CD4-positive, alpha-beta T cell (primary cell): ENCODE results near the gene PANK1. TPM values are rescaled to one million over a fixed set of nuclear protein-coding genes. Genes with fewer than 3 reads are reported as not detected.

Source experiments
- ATAC-seq: fragments of 200-7000 bp; cut with Tn5 transposase; one replicate; pipeline ENCODE4 v1.10.0; 2022; ENCODE audit warnings: mild to moderate bottlenecking; ENCODE audit not compliant: poor library complexity
- CTCF ChIA-PET: fragments of 350-600 bp; sonication (Branson Sonifier 250); formaldehyde crosslinking; loops from one replicate; lab custom pipeline; 2021; ENCODE audit warnings: antibody characterized with exemption, inconsistent platforms; lab: Charles Lee
- POLR2A ChIA-PET: fragments of 350-600 bp; sonication (Branson Sonifier 250); formaldehyde crosslinking; loops from one replicate; lab custom pipeline; 2021; ENCODE audit warnings: antibody characterized with exemption, inconsistent platforms; lab: Charles Lee
- DNase-seq, 14 experiments: peaks; one replicate each; pipeline ENCODE4 v3.0.0-alpha.2; 2013 to 2020; ENCODE audit warnings: mixed read lengths in 2 of 14
- H3K27ac ChIP-seq, 2 donors: one replicate each; pipeline versions ENCODE4 v1.5.1 to v1.7.0; 2013; ENCODE audit warnings: low read length in 2 of 2, low read depth in 1 of 2, mild to moderate bottlenecking in 1 of 2
- H3K27me3 ChIP-seq, 2 experiments: 1 replicate in 1 of 2; 2 replicates in 1 of 2; pipeline versions ENCODE4 v1.6.1 to v1.7.0; 2013; ENCODE audit warnings: low read length in 2 of 2, control low read depth in 1 of 2, mild to moderate bottlenecking in 1 of 2, moderate library complexity in 1 of 2; ENCODE audit not compliant: insufficient read depth in 2 of 2, control insufficient read depth in 1 of 2
- H3K36me3 ChIP-seq: one replicate; pipeline ENCODE4 v1.6.1; 2013; ENCODE audit warnings: low read length, control low read depth; ENCODE audit not compliant: insufficient read depth
- H3K4me1 ChIP-seq: one replicate; pipeline ENCODE4 v1.6.1; 2013; ENCODE audit warnings: low read length, control low read depth; ENCODE audit not compliant: insufficient read depth
- H3K4me3 ChIP-seq: one replicate; pipeline ENCODE4 v1.5.1; 2013; ENCODE audit warnings: mild to moderate bottlenecking, low read length, moderate library complexity
- H3K9me3 ChIP-seq, 2 experiments: 1 replicate in 1 of 2; 2 replicates in 1 of 2; pipeline versions ENCODE4 v1.6.1 to v1.7.0; 2013; ENCODE audit warnings: low read length in 2 of 2, mild to moderate bottlenecking in 2 of 2, control low read depth in 1 of 2, moderate library complexity in 1 of 2; ENCODE audit not compliant: control insufficient read depth in 1 of 2, insufficient read depth in 1 of 2
- H3K27ac Mint-ChIP-seq: one replicate; pipeline ENCODE4 v1.8.0; 2020; ENCODE audit warnings: mixed read lengths
- H3K27me3 Mint-ChIP-seq: one replicate; pipeline ENCODE4 v1.8.0; 2021; ENCODE audit warnings: mixed read lengths
- H3K36me3 Mint-ChIP-seq: one replicate; pipeline ENCODE4 v1.8.0; 2021; ENCODE audit warnings: low read depth, mixed read lengths
- H3K4me1 Mint-ChIP-seq: one replicate; pipeline ENCODE4 v1.8.0; 2021; ENCODE audit warnings: low read depth, mixed read lengths
- H3K4me3 Mint-ChIP-seq: one replicate; pipeline ENCODE4 v1.8.0; 2020; ENCODE audit warnings: mild to moderate bottlenecking, mixed read lengths
- H3K9me3 Mint-ChIP-seq: one replicate; pipeline ENCODE4 v1.8.0; 2020; ENCODE audit warnings: mixed read lengths
- CTCF ChIP-seq: fragments of 200-600 bp; IDR thresholded peaks from one replicate; pipeline ENCODE4 v1.8.0; 2022; ENCODE audit warnings: antibody characterized with exemption, mild to moderate bottlenecking
- intact Hi-C, 2 experiments: fragments of 100-400 bp; cut with DNase I in 1 of 2; cut with micrococcal nuclease in 1 of 2; formaldehyde crosslinking; loops; one replicate each; pipeline versions ENCODE4 v1.15.1 to v1.9.0; 2023 to 2025; cut with DNase I, micrococcal nuclease
- total RNA-seq, 174 experiments: library from RNA in 2 of 174; stranded (reverse) in 2 of 174; gene quantifications; one replicate each; pipeline ENCODE4 v1.2.3 and lab custom pipeline; 2021 to 2026

PANK1 gene
- total RNA-seq, 2 experiments from 2014 or later = 0.55 to 0.61 TPM

- Mint-ChIP-seq H3K4me3 (no peak overlapping the region), H3K36me3 (no peaks in the 10 kb centered on the region), H3K27ac (no peak overlapping the region), H3K4me1 (no peaks in the 10 kb centered on the region), H3K9me3 (no peaks in the 10 kb centered on the region), H3K27me3 (peaks cover 26% of the 10 kb centered on the region)
- no peak for DNase-seq
- intact Hi-C loops = no loop called here
- no peak overlapping the region for H3K27ac ChIP-seq
- no peaks in the 10 kb centered on the region for H3K4me1 ChIP-seq
- TF ChIP-seq CTCF = no peak
- ChIA-PET CTCF (no interaction called here), POLR2A (no interaction called here)
- peaks cover 0 to 8% of the 10 kb centered on the region in 2 experiments for H3K27me3 ChIP-seq
- H3K36me3 ChIP-seq = no peaks in the 10 kb centered on the region
- H3K4me3 ChIP-seq = no peak overlapping the region
- no peak for ATAC-seq
- no peaks in the 10 kb centered on the region for H3K9me3 ChIP-seq
Measured at GRCh38 chr10:89683883-89684282, 38.8 kb upstream of the PANK1 start.

GRCh38 chr10:89679986-89680385 is 34.9 kb upstream of the PANK1 start:
- H3K4me1 ChIP-seq = no peaks in the 10 kb centered on the region
- POLR2A ChIA-PET = no interaction called here
- H3K4me3 Mint-ChIP-seq = no peak overlapping the region
- H3K27me3 Mint-ChIP-seq = peaks cover 38% of the 10 kb centered on the region
- no peak for TF ChIP-seq CTCF
- no peak overlapping the region for H3K4me3 ChIP-seq
- intact Hi-C loops = no loop called here
- H3K9me3 ChIP-seq = no peaks in the 10 kb centered on the region
- ATAC-seq = no peak
- no peak overlapping the region for H3K27ac ChIP-seq
- no peaks in the 10 kb centered on the region for H3K36me3 ChIP-seq
- no peak for DNase-seq
- no peak overlapping the region for H3K27ac Mint-ChIP-seq
- no peaks in the 10 kb centered on the region for H3K4me1 Mint-ChIP-seq
- H3K9me3 Mint-ChIP-seq = no peaks in the 10 kb centered on the region
- no peaks in the 10 kb centered on the region for H3K36me3 Mint-ChIP-seq
- H3K27me3 ChIP-seq = peaks cover 0 to 8% of the 10 kb centered on the region in 2 experiments
- CTCF ChIA-PET = no interaction called here

- no peak overlapping the region for H3K4me3 ChIP-seq
- Mint-ChIP-seq H3K4me3 (no peak overlapping the region), H3K36me3 (no peaks in the 10 kb centered on the region), H3K27me3 (peaks cover 34% of the 10 kb centered on the region), H3K4me1 (no peaks in the 10 kb centered on the region), H3K27ac (no peak overlapping the region), H3K9me3 (no peaks in the 10 kb centered on the region)
- H3K27me3 ChIP-seq = peaks cover 0 to 8% of the 10 kb centered on the region in 2 experiments
- intact Hi-C loops = no loop called here
- H3K27ac ChIP-seq = no peak overlapping the region
- no peaks in the 10 kb centered on the region for H3K36me3 ChIP-seq
- DNase-seq (no peak), ATAC-seq (no peak)
- POLR2A ChIA-PET = no interaction called here
- CTCF ChIA-PET = no interaction called here
- no peaks in the 10 kb centered on the region for H3K9me3 ChIP-seq
- TF ChIP-seq CTCF = no peak
- H3K4me1 ChIP-seq = no peaks in the 10 kb centered on the region
Measured at GRCh38 chr10:89677341-89677740, 32.3 kb upstream of the PANK1 start.
